HepG2 (cell line): ENCODE measurements around the gene CDH1. TPM values are rescaled to one million over a fixed set of nuclear protein-coding genes. Genes with fewer than 3 reads are reported as not detected.

Experiments
- BORCS8-MEF2B ChIP-seq: sonication (generic); formaldehyde crosslinking; IDR thresholded peaks from 2 replicates; pipeline ENCODE4 v1.8.0; 2022; ENCODE audit warnings: mild to moderate bottlenecking, missing genetic modification reagents
- FOXA3 ChIP-seq: IDR thresholded peaks from 2 replicates; pipeline ENCODE4 v1.6.1; 2016; ENCODE audit warnings: missing genetic modification reagents, missing compliant biosample characterization
- HES4 ChIP-seq: sonication (generic); formaldehyde crosslinking; IDR thresholded peaks from 2 replicates; pipeline ENCODE4 v1.9.0; 2021; ENCODE audit warnings: mild to moderate bottlenecking, missing genetic modification reagents, borderline replicate concordance
- IKZF5 ChIP-seq: IDR thresholded peaks from 2 replicates; pipeline ENCODE4 v1.6.1; 2018; ENCODE audit warnings: missing genetic modification reagents, mild to moderate bottlenecking, missing compliant biosample characterization
- KMT2A ChIP-seq: sonication (generic); formaldehyde crosslinking; IDR thresholded peaks from 2 replicates; pipeline ENCODE4 v1.4.0; 2020; ENCODE audit warnings: missing genetic modification reagents
- LCORL ChIP-seq, 2 experiments: fragments of 450-650 bp in 1 of 2; sonication (generic) in 1 of 2; formaldehyde crosslinking in 1 of 2; IDR thresholded peaks; 2 replicates each; pipeline versions ENCODE4 v1.5.0 to v1.6.1; 2017 to 2020; ENCODE audit warnings: antibody characterized with exemption in 1 of 2, missing genetic modification reagents in 1 of 2
- PAXIP1 ChIP-seq: sonication (generic); formaldehyde crosslinking; conservative IDR thresholded peaks from 2 replicates; pipeline ENCODE4 v1.4.0; 2020; ENCODE audit warnings: mild to moderate bottlenecking, missing genetic modification reagents, moderate library complexity
- PLSCR1 ChIP-seq: sonication (generic); formaldehyde crosslinking; IDR thresholded peaks from 2 replicates; pipeline ENCODE4 v1.5.0; 2020; ENCODE audit warnings: missing genetic modification reagents, mild to moderate bottlenecking, borderline replicate concordance
- POGZ ChIP-seq: sonication (generic); formaldehyde crosslinking; IDR thresholded peaks from 2 replicates; pipeline ENCODE4 v1.4.0; 2020; ENCODE audit warnings: mild to moderate bottlenecking, missing genetic modification reagents
- RXRA ChIP-seq: sonication (generic); formaldehyde crosslinking; IDR thresholded peaks from 2 replicates; pipeline ENCODE4 v1.5.1; 2020; ENCODE audit warnings: missing genetic modification reagents
- SIX4 ChIP-seq: sonication (generic); formaldehyde crosslinking; IDR thresholded peaks from 2 replicates; pipeline ENCODE4 v1.4.0; 2020; ENCODE audit warnings: missing genetic modification reagents
- TEAD3 ChIP-seq: optimal IDR thresholded peaks from 2 replicates; pipeline ENCODE3; 2016; ENCODE audit warnings: borderline replicate concordance
- THAP8 ChIP-seq: sonication (generic); formaldehyde crosslinking; IDR thresholded peaks from 2 replicates; pipeline ENCODE4 v1.5.1; 2020; ENCODE audit warnings: missing genetic modification reagents, mild to moderate bottlenecking, borderline replicate concordance
- TOE1 ChIP-seq: sonication (generic); formaldehyde crosslinking; IDR thresholded peaks from 2 replicates; pipeline ENCODE4 v1.4.0; 2020; ENCODE audit warnings: mild to moderate bottlenecking, missing genetic modification reagents
- ZNF451 ChIP-seq: sonication (generic); formaldehyde crosslinking; IDR thresholded peaks from 2 replicates; pipeline ENCODE4 v1.5.0; 2020; ENCODE audit warnings: mild to moderate bottlenecking, missing genetic modification reagents
- ZNF577 ChIP-seq: sonication (generic); formaldehyde crosslinking; IDR thresholded peaks from 2 replicates; pipeline ENCODE4 v1.4.0; 2020; ENCODE audit warnings: mild to moderate bottlenecking, low read depth, missing genetic modification reagents, borderline replicate concordance
- ZNF777 ChIP-seq: sonication (generic); formaldehyde crosslinking; IDR thresholded peaks from 2 replicates; pipeline ENCODE4 v1.4.0; 2020; ENCODE audit warnings: missing genetic modification reagents
- ZSCAN22 ChIP-seq: sonication (generic); formaldehyde crosslinking; IDR thresholded peaks from 2 replicates; pipeline ENCODE4 v1.4.0; 2020; ENCODE audit warnings: mild to moderate bottlenecking, missing genetic modification reagents
- polyA plus RNA-seq, 8 experiments: library from polyadenylated mRNA; depleted of rRNA in 3 of 8; stranded (reverse) in 7 of 8; unstranded in 1 of 8; fragments of >200 nt; fragmentation: Illumina TruSeq in 4 of 8; extraction: Trizol in 4 of 8; gene quantifications; 2 replicates each; pipeline versions ENCODE4 v1.2.1 to v1.2.3, GENCODE V29; 2011 to 2016; ENCODE audit warnings: low read depth in 4 of 8, missing spikeins in 1 of 8, mixed read lengths in 1 of 8; ENCODE audit not compliant: insufficient read depth in 1 of 8
- total RNA-seq, 5 experiments: library from RNA; depleted of rRNA; stranded (reverse); fragments of >200 nt; fragmentation: Illumina TruSeq; extraction: Trizol; gene quantifications; 2 replicates each; pipeline ENCODE4 v1.2.3, GENCODE V29; 2016; ENCODE audit warnings: low read depth in 1 of 5
- TF ChIP-seq, protein P1 (sequence below): sonication (generic); formaldehyde crosslinking; conservative IDR thresholded peaks from 2 replicates; pipeline ENCODE4 v1.4.0; 2020; ENCODE audit warnings: missing genetic modification reagents
- TF ChIP-seq, protein P2 (sequence below): sonication (generic); formaldehyde crosslinking; IDR thresholded peaks from 2 replicates; pipeline ENCODE4 v1.4.0; 2020; ENCODE audit warnings: missing genetic modification reagents

CDH1 gene
- total and polyA plus RNA-seq, 2 of the 13 experiments (the other 11 are each of a cell fraction or from before 2014, with no cell fraction given), result 0.95 to 9.8 TPM

- TF ChIP-seq, protein P1, sequence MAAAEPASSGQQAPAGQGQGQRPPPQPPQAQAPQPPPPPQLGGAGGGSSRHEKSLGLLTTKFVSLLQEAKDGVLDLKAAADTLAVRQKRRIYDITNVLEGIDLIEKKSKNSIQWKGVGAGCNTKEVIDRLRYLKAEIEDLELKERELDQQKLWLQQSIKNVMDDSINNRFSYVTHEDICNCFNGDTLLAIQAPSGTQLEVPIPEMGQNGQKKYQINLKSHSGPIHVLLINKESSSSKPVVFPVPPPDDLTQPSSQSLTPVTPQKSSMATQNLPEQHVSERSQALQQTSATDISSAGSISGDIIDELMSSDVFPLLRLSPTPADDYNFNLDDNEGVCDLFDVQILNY (CRISPR knock-in tag), result no peak
- no peak for TF ChIP-seq HES4 (CRISPR knock-in tag)
- peak; percentile 59 for TF ChIP-seq FOXA3 (CRISPR knock-in tag)
- TF ChIP-seq ZNF777, result no peak
- no peak for TF ChIP-seq PLSCR1 (CRISPR knock-in tag)
- TF ChIP-seq TEAD3 (CRISPR knock-in tag), result peak; percentile 91
- TF ChIP-seq ZSCAN22, result no peak
- TF ChIP-seq IKZF5 (CRISPR knock-in tag), result peak; percentile 83; the same call in 1 of the 2 replicates
- TF ChIP-seq RXRA (CRISPR knock-in tag), result peak; percentile 73
- peak; percentile 91 for TF ChIP-seq BORCS8-MEF2B
- TF ChIP-seq THAP8 (CRISPR knock-in tag), result no peak
- peak; percentile 38; the same call in 1 of the 2 replicates for TF ChIP-seq PAXIP1 (CRISPR knock-in tag)
- TF ChIP-seq TOE1 (CRISPR knock-in tag), result 0 out of 2 replicates have a peak, but pooled peaks have one; percentile 62
- TF ChIP-seq KMT2A (CRISPR knock-in tag), result 0 out of 2 replicates have a peak, but pooled peaks have one; percentile 37
- no peak for TF ChIP-seq POGZ (CRISPR knock-in tag)
- TF ChIP-seq ZNF577 (CRISPR knock-in tag), result no peak
- TF ChIP-seq ZNF451 (CRISPR knock-in tag), result no peak; the same call in 1 of the 2 replicates
- TF ChIP-seq, protein P2, sequence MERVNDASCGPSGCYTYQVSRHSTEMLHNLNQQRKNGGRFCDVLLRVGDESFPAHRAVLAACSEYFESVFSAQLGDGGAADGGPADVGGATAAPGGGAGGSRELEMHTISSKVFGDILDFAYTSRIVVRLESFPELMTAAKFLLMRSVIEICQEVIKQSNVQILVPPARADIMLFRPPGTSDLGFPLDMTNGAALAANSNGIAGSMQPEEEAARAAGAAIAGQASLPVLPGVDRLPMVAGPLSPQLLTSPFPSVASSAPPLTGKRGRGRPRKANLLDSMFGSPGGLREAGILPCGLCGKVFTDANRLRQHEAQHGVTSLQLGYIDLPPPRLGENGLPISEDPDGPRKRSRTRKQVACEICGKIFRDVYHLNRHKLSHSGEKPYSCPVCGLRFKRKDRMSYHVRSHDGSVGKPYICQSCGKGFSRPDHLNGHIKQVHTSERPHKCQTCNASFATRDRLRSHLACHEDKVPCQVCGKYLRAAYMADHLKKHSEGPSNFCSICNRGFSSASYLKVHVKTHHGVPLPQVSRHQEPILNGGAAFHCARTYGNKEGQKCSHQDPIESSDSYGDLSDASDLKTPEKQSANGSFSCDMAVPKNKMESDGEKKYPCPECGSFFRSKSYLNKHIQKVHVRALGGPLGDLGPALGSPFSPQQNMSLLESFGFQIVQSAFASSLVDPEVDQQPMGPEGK (CRISPR knock-in tag), result peak; percentile 52
- TF ChIP-seq LCORL (IDR thresholded peaks at IDR 0.05), result no peak
- TF ChIP-seq LCORL (CRISPR knock-in tag; IDR thresholded peaks at IDR 0.05), result peak; percentile 76; the same call in 1 of the 2 replicates
- peak; percentile 58; the same call in 1 of the 2 replicates for TF ChIP-seq SIX4 (CRISPR knock-in tag)
These were observed 32.7 kb upstream of the CDH1 start (continued) for GRCh38 chr16:68704232-68704867.
